HG02840 (cell line): ENCODE data around the gene UBE3D.
"Not testable (repeated sequence)": the region's sequence is repeated elsewhere in the genome, so short reads cannot be mapped to it uniquely, and the experiment has no call there.

Experiments used
- ATAC-seq: cut with Tn5 transposase; IDR thresholded peaks from one replicate; pipeline ENCODE4 v1.9.1; 2021; ENCODE audit warnings: mild to moderate bottlenecking, moderate library complexity, moderate number of reproducible peaks; ENCODE audit not compliant: unreplicated experiment, low FRiP score

The UBE3D gene

GRCh38 chr6:82980086-82980485, 85.6 kb downstream of the UBE3D start:
- ATAC-seq: no peak

- ATAC-seq: no peak
These were observed 86.0 kb downstream of the UBE3D start for GRCh38 chr6:82979657-82980056.

GRCh38 chr6:82978362-82978945, 87.2 kb downstream of the UBE3D start:
- no peak for ATAC-seq

GRCh38 chr6:82976179-82976578, 89.5 kb downstream of the UBE3D start:
- ATAC-seq: no peak

- no peak for ATAC-seq
These were observed 93.7 kb downstream of the UBE3D start for GRCh38 chr6:82971877-82972460.

GRCh38 chr6:82970839-82971238, 94.8 kb downstream of the UBE3D start:
- no peak for ATAC-seq

- ATAC-seq: no peak
These were observed 96.9 kb downstream of the UBE3D start for GRCh38 chr6:82968708-82969107.

GRCh38 chr6:82963191-82963925, 102.3 kb downstream of the UBE3D start:
- no peak for ATAC-seq

- no peak for ATAC-seq
These were observed 106.2 kb downstream of the UBE3D start for GRCh38 chr6:82959385-82959941.

- ATAC-seq: no peak
These were observed 107.1 kb downstream of the UBE3D start for GRCh38 chr6:82958551-82958950.

GRCh38 chr6:82957868-82958245, 107.8 kb downstream of the UBE3D start:
- no peak for ATAC-seq

- ATAC-seq: no peak
These were observed 108.3 kb downstream of the UBE3D start for GRCh38 chr6:82957171-82957867.

- no peak for ATAC-seq
These were observed 109.8 kb downstream of the UBE3D start for GRCh38 chr6:82955841-82956240.

GRCh38 chr6:82954937-82955577, 110.6 kb downstream of the UBE3D start:
- peak; percentile 80 for ATAC-seq

GRCh38 chr6:82954356-82954755, 111.3 kb downstream of the UBE3D start:
- no peak for ATAC-seq

GRCh38 chr6:82953871-82954270, 111.8 kb downstream of the UBE3D start:
- ATAC-seq: no peak

GRCh38 chr6:82951935-82952334, 113.7 kb downstream of the UBE3D start:
- ATAC-seq: no peak

- ATAC-seq: no peak
These were observed 114.3 kb downstream of the UBE3D start for GRCh38 chr6:82951389-82951788.

- ATAC-seq: not testable (repeated sequence)
These were observed 134.7 kb downstream of the UBE3D start for GRCh38 chr6:82930915-82931314.

GRCh38 chr6:82924799-82925535, 140.7 kb downstream of the UBE3D start:
- no peak for ATAC-seq
